ENCODE data around the gene IL1RL1.

IL1RL1 gene

DNA sequence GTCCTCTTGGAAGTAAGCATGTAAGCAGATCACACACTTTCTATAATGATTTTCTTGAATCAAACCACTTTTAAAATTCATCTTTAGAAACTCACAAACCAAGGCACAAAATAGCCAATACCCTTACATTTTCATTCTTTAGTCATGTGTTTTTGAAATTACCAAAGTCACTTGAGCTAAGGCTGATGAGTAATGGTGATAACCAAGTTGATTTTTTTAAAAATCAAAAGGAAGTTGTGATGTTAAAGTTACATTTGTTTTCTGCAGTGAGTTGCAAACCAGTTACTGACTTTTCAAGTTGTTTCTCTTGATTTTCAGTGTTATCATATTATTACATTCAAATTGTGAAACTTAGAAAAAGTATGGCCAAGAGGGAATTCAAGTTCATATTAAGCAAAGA, 90.1 kb downstream of the IL1RL1 start:
- H2BK15ac ChIP-seq (ENCODE audit: low read length), result no peak overlapping the region
- H3K18ac ChIP-seq (ENCODE audit: low read length), result no peak overlapping the region
- H2AFZ ChIP-seq (ENCODE audit: low read length), result no peak overlapping the region
- no peak overlapping the region for H3K14ac ChIP-seq (ENCODE audit: low read length)
- no peak overlapping the region for H2BK120ac ChIP-seq (ENCODE audit: low read depth, low read length)
- H4K91ac ChIP-seq (ENCODE audit: low read depth, low read length, poor library complexity), result no peak overlapping the region
- no peak for DNase-seq (ENCODE audit: low spot score)
- H2AK5ac ChIP-seq (ENCODE audit: low read depth, low read length), result no peak overlapping the region
- H4K8ac ChIP-seq (ENCODE audit: low read depth, low read length), result no peak overlapping the region
- no peak overlapping the region for H3K4me2 ChIP-seq (ENCODE audit: insufficient read depth, low read length, poor library complexity, severe bottlenecking)
- H3K79me1 ChIP-seq (ENCODE audit: low read depth, low read length), result no peaks in the 10 kb centered on the region
- no peaks in the 10 kb centered on the region for H3K27me3 ChIP-seq (ENCODE audit: control insufficient read depth in 3 of 3, insufficient read depth in 3 of 3, low read depth in 1 of 3, low read length in 3 of 3)
- no peaks in the 10 kb centered on the region for H3K4me1 ChIP-seq (ENCODE audit: control insufficient read depth in 2 of 2, insufficient read depth in 1 of 2, low read depth in 1 of 2, low read length in 2 of 2)
- H3K9ac ChIP-seq (ENCODE audit: low read depth, low read length, poor library complexity), result no peak overlapping the region
- H2BK5ac ChIP-seq (ENCODE audit: low read length), result no peak overlapping the region
- no peak overlapping the region for H3K4ac ChIP-seq (ENCODE audit: low read length)
- H3K9me3 ChIP-seq (replicated peaks in 1 of 2; ENCODE audit: control insufficient read depth in 2 of 2, insufficient read depth in 1 of 2, low read depth in 1 of 2, low read length in 2 of 2), result no peaks in the 10 kb centered on the region
- no peak overlapping the region for H2BK12ac ChIP-seq (ENCODE audit: low read length)
- no peak overlapping the region for H3K27ac ChIP-seq (replicated peaks; ENCODE audit: low read length)
- H3K36me3 ChIP-seq (replicated peaks in 1 of 2; ENCODE audit: control insufficient read depth in 2 of 2, insufficient read depth in 2 of 2, low read length in 2 of 2), result no peaks in the 10 kb centered on the region
- no peak overlapping the region for H3K23ac ChIP-seq (ENCODE audit: low read depth, low read length, poor library complexity)
- no peak overlapping the region for H3K4me3 ChIP-seq (ENCODE audit: low read length in 2 of 2)

Data from neuronal stem cell (in vitro differentiated cells).